Right lobe of liver (tissue), 6 donors: Measurements from ENCODE around the gene SLC49A3. TPM values are rescaled to one million over a fixed set of nuclear protein-coding genes. Genes with fewer than 3 reads are reported as not detected.

Experiments
- ATAC-seq, 4 donors: fragments of 200-7000 bp; cut with Tn5 transposase; one replicate each; pipeline ENCODE4 v1.9.1; 2020; ENCODE audit warnings: mild to moderate bottlenecking in 4 of 4, moderate library complexity in 4 of 4
- DNase-seq, 3 donors: peaks; one replicate each; pipeline ENCODE4 v3.0.0-alpha.2; 2020
- H3K27ac ChIP-seq, 3 donors: fragments of 200-600 bp; one replicate each; pipeline ENCODE4 v1.8.0; 2022
- H3K27me3 ChIP-seq, 2 donors: fragments of 200-600 bp; one replicate each; pipeline ENCODE4 v1.8.0; 2022
- H3K36me3 ChIP-seq, 4 donors: fragments of 200-600 bp; sonication (generic) in 1 of 4; one replicate each; pipeline versions ENCODE4 v1.5.1 to v1.8.0; 2017 to 2022; ENCODE audit warnings: control low read depth in 1 of 4
- H3K4me1 ChIP-seq, 4 donors: fragments of 200-600 bp; sonication (generic) in 1 of 4; one replicate each; pipeline versions ENCODE4 v1.5.1 to v1.8.0; 2017 to 2022; ENCODE audit warnings: control low read depth in 1 of 4
- H3K4me3 ChIP-seq, 3 donors: fragments of 200-600 bp; one replicate each; pipeline ENCODE4 v1.8.0; 2022
- H3K9me3 ChIP-seq, 4 donors: fragments of 200-600 bp; sonication (generic) in 1 of 4; one replicate each; pipeline versions ENCODE4 v1.5.1 to v1.8.0; 2017 to 2022; ENCODE audit warnings: control low read depth in 1 of 4
- POLR2A ChIP-seq: fragments of 450-650 bp; IDR thresholded peaks from one replicate; pipeline ENCODE4 v1.6.1; 2017; ENCODE audit warnings: antibody characterized with exemption, mild to moderate bottlenecking
- WGBS: methylation state at CpG from one replicate; pipeline ENCODE4 v1.1.6; 2018; ENCODE audit warnings: low coverage, low lambda C conversion rate; ENCODE audit not compliant: insufficient coverage; ENCODE audit errors: missing lambda C conversion rate; 5-methylcytosine and 5-hydroxymethylcytosine counted together
- intact Hi-C, 2 donors: fragments of 100-400 bp; cut with DNase I; formaldehyde crosslinking; loops; one replicate each; pipeline versions ENCODE4 v1.11.2 to v1.14.1; 2022
- total RNA-seq, 6 experiments: library from RNA; depleted of rRNA in 2 of 6; stranded (reverse); fragments of >200 nt in 2 of 6; fragmentation: NEBNext Ultra II Directional in 3 of 6; extraction: Animal tissue kit (Norgen Biotek cat#: 25700) in 3 of 6; gene quantifications; one replicate each; pipeline versions ENCODE4 v1.1.0 to v1.2.4, GENCODE V29; 2016 to 2023
- TF ChIP-seq, protein P1 (sequence below), 4 donors: fragments of 200-600 bp in 3 of 4; fragments of 450-650 bp in 1 of 4; IDR thresholded peaks; one replicate each; pipeline versions ENCODE4 v1.5.1 to v1.8.0; 2016 to 2022; ENCODE audit warnings: antibody characterized with exemption in 4 of 4, mild to moderate bottlenecking in 2 of 4
- donor health status: DM: no; HTN: yes; CAD: no.
- donor health status: DM: no; HTN: no; CAD: no.
- donor health status: DM: no; HTN: no; CAD: no.
- donor health status: DM: no; HTN: yes; CAD: no.
- donor health status: DM: no; HTN: yes; CAD: no.

Gene SLC49A3
- total RNA-seq, 6 experiments from 2014 or later = 2.9 to 9.0 (median 5.2) TPM

DNA sequence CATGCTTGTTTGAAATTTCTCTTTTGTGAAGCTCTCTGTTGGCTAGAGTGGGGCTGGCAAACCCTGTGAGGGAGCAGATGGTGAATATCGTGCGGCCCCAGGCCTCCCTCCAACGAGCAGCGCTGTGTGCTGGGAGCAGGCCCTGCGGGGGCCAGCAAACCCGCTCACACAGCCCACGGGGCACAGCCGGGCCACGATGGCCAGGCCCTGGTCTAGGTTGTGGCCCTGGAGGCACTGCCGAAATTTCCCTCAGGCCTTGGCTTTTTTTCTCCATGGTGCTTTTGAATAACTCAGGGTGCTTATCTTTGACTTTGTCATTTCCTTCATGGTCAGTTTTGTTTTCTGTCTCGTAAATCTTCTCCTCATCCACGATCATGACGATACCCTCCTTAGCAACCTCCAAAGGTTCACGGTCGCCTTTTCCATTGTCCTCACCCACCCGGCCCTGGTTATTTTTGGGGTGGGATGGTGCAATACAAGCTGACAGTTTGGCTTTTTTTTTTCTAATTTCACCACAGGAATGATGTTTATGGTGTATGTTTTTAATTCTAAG, 37.4 kb upstream of the SLC49A3 start:
- WGBS = 36% methylated on average over 3 of the region's 16 CpGs
- no peak overlapping the region for H3K27ac ChIP-seq

DNA sequence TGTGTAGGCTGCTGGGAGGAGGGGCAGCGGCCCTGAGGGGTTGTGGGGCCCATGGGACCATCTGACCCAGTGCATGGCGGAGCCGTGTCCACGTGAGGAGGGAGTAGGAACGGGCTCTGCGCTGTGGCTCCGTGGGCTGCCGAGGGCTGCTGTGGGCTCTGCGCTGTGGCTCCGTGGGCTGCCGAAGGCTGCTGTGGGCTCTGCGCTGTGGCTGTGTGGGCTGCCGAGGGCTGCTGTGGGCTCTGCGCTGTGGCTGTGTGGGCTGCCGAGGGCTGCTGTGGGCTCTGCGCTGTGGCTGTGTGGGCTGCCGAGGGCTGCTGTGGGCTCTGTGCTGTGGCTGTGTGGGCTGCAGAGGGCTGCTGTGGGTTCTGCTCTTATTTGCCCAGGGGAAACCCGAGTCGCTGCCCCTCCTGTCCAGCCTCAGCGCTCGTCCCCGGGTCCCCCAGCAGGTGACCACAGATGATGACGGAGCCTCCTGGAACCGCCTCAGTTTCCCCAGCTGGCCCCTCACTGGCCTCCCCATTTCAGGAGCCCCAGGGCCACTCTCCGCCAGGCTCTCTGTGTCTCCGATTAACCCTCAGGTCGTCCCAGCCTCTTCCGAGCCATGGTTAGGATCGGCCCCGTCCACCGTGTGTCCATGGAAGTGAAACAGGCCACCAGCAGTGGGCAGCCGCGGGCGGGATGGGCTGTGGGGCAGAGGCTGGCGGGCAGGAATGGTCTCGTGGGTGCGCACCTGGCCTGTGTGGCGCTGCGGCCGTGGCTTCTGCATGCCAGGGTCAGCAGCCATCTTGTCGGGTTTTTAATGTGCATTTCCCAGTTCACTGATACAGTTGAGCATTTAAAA, 36.7 kb upstream of the SLC49A3 start:
- no peaks in the 10 kb centered on the region for H3K9me3 ChIP-seq
- H3K4me1 ChIP-seq = no peaks in the 10 kb centered on the region
- H3K36me3 ChIP-seq = peaks cover 0 to 3% (median 1%) of the 10 kb centered on the region in 4 donors
- no peak overlapping the region for H3K4me3 ChIP-seq
- 79% methylated on average over 3 of the region's 41 CpGs for WGBS
- no peaks in the 10 kb centered on the region for H3K27me3 ChIP-seq
- H3K27ac ChIP-seq = no peak overlapping the region
- intact Hi-C loops = no loop called here
- no peak for DNase-seq
- TF ChIP-seq POLR2A = no peak
- no peak for ATAC-seq

More for the DNA sequence above, 37.4 kb upstream of the SLC49A3 start:
- no peaks in the 10 kb centered on the region for H3K9me3 ChIP-seq
- TF ChIP-seq, protein P1, sequence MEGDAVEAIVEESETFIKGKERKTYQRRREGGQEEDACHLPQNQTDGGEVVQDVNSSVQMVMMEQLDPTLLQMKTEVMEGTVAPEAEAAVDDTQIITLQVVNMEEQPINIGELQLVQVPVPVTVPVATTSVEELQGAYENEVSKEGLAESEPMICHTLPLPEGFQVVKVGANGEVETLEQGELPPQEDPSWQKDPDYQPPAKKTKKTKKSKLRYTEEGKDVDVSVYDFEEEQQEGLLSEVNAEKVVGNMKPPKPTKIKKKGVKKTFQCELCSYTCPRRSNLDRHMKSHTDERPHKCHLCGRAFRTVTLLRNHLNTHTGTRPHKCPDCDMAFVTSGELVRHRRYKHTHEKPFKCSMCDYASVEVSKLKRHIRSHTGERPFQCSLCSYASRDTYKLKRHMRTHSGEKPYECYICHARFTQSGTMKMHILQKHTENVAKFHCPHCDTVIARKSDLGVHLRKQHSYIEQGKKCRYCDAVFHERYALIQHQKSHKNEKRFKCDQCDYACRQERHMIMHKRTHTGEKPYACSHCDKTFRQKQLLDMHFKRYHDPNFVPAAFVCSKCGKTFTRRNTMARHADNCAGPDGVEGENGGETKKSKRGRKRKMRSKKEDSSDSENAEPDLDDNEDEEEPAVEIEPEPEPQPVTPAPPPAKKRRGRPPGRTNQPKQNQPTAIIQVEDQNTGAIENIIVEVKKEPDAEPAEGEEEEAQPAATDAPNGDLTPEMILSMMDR (IDR thresholded peaks at IDR 0.05) = no peak
- no peak for TF ChIP-seq POLR2A
- DNase-seq (no peak), ATAC-seq (no peak)
- H3K4me3 ChIP-seq = no peak overlapping the region
- no peaks in the 10 kb centered on the region for H3K27me3 ChIP-seq
- H3K4me1 ChIP-seq = no peaks in the 10 kb centered on the region
- H3K36me3 ChIP-seq = peaks cover 0 to 9% (median 4%) of the 10 kb centered on the region in 4 donors
- intact Hi-C loops = no loop called here

DNA sequence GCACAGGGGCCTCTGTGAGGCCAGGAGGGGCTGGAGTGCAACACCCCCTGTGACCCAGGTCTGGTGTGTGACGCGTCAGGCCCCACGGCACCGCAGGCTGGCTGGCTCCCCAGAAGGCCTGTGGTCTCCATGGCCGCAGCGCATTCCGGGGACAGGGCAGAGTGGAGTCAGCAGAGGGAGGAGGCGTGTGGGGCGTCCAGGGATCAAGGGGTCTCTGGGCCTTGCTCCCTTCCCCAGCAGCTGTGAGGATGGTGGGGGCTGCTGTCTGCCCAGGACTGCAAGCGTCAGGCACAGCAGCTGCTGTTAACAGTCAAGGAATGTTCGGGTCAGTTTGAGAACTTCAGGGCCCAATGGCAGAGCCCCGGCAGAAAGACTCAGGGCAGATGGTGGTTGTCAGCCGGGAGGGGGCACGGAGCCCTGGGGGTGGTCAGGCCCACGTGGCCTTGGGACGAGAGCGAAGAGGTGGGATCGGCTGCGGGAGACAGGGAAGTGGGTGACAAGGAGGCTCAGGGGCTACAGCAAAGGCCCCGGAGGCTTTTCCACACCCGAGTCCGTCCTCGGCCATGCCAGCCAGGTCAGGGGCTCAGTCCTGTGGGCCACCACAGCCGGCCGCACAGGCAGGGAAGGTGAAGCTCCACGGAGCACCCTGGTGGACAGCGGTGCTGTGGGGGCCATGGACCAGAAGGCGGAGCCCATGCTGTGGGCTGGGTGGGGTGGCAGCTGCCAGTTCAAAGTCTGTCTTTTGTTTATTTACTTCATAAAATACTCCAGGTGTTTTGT, 35.0 kb upstream of the SLC49A3 start:
- DNase-seq = no peak
- no peaks in the 10 kb centered on the region for H3K9me3 ChIP-seq
- intact Hi-C loops = no loop called here
- no peaks in the 10 kb centered on the region for H3K4me1 ChIP-seq
- no peak overlapping the region for H3K4me3 ChIP-seq
- H3K27me3 ChIP-seq = no peaks in the 10 kb centered on the region
- no peak for ATAC-seq
- TF ChIP-seq, protein P1 (IDR thresholded peaks at IDR 0.05) = no peak
- no peak for TF ChIP-seq POLR2A
- no peak overlapping the region for H3K27ac ChIP-seq
- WGBS = 87% methylated on average over 10 of the region's 28 CpGs
- H3K36me3 ChIP-seq = no peaks in the 10 kb centered on the region

DNA sequence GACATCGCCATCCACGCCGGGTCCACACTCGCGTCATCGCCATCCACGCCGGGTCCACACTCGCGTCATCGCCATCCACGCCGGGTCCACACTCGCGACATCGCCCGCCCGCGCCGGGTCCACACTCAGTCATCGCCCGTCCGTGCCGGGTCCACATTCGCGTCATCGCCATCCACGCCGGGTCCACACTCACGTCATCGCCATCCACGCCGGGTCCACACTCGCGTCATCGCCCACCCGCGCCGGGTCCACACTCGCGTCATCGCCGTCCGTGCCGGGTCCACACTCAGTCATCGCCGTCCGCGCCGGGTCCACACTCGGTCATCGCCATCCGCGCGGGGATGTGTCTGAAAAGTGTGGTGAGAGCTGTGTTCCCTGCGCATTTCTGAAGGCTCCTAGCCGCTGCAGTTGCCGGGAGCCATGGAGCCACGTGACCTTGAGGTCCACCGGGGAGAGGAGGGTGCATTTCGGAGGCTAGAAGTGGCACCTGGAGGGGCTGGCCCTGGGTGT, 34.0 kb upstream of the SLC49A3 start:
- Histone ChIP-seq H3K4me3 (no peak overlapping the region), H3K9me3 (no peaks in the 10 kb centered on the region), H3K27me3 (no peaks in the 10 kb centered on the region), H3K27ac (no peak overlapping the region), H3K36me3 (no peaks in the 10 kb centered on the region), H3K4me1 (no peaks in the 10 kb centered on the region)
- TF ChIP-seq, protein P1 (IDR thresholded peaks at IDR 0.05) = no peak
- TF ChIP-seq POLR2A = no peak
- intact Hi-C loops = no loop called here
- 96% methylated on average over 43 of the region's 61 CpGs for WGBS
- DNase-seq (no peak), ATAC-seq (no peak)
